HG02642 (cell line): ENCODE measurements around the gene TEX22.

Experiments
- ATAC-seq: cut with Tn5 transposase; IDR thresholded peaks from one replicate; pipeline ENCODE4 v1.9.1; 2021; ENCODE audit warnings: mild to moderate bottlenecking; ENCODE audit not compliant: unreplicated experiment, poor library complexity

Gene TEX22

DNA sequence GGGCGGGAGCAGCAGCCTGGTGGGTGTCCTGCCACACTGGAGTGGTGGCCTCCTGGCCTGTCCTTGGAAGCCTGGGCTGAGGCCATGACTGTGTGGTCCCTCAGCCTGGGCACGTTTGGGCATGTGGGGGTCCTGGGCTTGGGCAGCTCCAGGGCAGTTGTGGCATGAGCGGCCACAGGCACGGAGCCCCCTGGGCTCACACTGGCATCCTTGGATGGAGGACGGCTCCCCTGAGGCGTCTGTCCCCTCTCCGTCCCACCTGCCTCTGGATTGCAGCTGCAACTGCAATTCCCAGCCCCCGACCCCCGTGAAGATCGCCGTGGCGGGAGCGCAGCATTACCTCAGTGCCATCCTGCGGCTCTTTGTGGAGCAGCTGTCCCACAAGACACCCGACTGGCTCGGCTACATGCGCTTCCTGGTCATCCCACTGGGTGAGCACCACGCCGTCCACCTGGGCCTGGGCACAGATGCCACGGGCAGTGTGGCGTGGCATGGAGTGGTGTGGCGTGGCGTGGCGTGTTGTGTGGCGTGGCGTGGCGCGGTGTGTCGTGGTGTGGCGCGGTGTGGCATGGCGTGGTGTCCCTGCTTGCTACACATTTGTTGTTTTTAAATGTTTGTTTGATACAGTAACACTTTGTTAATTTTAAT, 15.1 kb upstream of the TEX22 start:
- ATAC-seq = no peak

DNA sequence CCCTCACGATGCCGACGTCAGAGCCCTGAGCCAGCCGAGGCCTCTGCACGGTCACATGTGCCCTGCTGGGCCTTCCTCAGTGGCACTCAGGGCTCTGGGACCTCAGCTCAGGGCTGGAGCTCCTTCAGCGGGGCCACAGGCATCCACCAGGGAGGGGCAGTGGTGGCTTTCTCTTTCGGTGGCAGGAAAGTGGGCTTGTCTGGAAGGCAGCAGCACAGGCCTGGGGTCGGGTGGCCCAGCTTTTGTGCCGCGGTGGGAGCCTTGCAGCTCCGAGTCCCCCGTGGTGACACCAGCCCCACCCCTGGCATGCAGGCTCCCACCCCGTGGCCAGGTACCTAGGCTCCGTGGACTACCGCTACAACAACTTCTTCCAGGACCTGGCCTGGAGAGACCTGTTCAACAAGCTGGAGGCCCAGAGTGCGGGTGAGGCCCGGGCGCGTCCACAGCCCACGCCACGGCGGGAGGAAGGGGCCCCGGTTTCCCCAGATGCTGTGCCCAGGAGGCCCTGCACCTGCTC, 14.2 kb upstream of the TEX22 start:
- ATAC-seq = no peak

DNA sequence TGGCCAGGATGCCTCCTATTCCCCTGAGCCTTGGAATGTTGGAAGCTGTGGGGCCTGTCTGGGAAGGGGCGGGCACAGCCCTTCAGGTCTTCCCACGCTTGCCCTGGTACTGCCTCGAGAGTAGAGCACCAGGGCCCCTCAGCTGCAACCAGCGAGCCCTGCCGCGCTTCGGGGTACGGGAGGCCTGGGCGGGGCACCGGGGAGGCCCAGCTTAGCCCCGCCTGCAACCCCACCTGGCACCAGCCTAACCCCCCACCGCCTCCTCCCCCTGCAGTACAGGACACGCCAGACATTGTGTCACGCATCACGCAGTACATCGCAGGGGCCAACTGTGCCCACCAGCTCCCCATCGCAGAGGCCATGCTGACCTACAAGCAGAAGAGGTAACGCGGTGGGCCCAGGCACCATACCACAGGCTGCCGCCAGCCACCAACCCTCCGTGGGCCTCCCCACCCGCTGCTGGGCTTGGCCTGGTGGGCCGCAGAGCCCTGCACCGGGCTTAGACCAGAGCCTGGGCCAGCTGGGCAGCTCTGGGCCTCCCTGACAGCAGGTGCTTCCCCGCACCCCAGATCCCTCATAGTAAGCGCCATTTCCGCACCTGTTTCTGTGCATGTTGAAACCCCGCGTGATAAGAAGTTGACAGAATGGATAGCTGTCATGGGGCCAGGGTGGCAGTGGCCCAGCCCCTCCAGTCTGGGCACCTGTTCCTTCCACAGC, 13.6 kb upstream of the TEX22 start:
- no peak for ATAC-seq

- no peak for ATAC-seq
Measured at GRCh38 chr14:105385322-105385637, 13.1 kb upstream of the TEX22 start.

GRCh38 chr14:105385698-105386365, 12.5 kb upstream of the TEX22 start:
- no peak for ATAC-seq

DNA sequence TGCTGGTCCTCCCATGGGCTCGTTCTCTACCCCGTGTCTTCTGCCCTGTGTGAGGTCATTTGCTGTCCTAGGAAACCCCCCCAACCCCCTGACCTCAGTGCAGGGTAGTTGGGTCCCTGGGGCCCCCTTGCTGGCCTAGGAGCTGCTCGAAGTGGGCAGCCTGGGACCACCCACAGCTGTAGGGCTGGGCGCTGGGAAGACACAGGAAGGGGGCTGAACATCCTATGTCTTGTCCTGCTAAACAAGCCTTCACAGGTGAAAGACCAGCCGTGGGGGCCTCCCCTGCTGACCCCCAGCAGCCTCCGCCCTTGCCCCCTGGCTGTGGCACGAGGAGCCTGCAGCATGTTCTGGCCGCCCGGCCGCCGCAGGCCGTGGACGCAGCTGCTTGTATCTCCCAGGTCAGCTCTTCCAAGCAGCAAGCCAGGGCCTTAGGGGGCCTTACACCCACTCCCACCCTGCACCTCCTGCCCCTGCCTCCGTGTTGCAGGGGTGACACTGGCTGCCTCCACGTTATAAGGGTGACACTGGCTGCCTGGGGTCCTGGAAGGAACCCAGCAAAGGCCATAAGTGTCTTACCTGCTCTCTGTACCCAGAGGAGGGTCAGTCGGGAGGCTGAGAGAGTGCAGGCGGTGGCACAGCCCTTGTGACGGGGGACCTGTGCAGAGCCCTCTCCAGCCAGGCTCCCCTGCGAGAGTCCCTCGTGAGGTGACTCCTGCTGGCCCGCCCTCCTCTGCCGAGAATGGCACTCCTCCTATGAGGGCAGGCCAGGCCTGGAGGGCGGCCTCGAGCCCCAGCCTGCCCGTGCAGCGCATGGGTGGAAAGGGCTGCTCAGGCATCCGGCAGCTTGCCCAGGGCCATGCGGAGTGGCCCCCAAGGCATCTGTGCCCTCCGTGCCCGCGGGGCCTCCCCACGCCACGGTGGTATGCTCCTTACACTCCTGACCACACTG, 11.5 kb upstream of the TEX22 start:
- no peak for ATAC-seq

DNA sequence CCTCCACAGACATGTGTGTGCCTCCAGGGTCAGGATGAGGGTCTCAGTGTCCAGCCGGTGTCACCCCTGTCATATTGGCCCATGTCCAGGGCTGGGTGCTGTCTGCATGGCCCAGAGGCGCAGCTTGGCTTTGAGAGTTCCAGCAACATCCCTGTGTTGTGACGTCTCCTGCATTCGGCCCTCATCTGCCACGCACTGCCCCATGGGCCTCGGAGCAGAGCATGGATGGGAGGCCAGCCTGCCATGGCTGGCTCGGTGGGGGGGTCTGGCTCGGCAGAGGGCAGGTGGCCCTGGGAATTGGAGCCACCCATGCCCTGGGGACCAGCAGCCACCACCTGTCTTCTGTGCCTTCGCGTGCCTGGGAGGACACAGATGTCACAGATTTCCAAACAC, 10.8 kb upstream of the TEX22 start:
- no peak for ATAC-seq

DNA sequence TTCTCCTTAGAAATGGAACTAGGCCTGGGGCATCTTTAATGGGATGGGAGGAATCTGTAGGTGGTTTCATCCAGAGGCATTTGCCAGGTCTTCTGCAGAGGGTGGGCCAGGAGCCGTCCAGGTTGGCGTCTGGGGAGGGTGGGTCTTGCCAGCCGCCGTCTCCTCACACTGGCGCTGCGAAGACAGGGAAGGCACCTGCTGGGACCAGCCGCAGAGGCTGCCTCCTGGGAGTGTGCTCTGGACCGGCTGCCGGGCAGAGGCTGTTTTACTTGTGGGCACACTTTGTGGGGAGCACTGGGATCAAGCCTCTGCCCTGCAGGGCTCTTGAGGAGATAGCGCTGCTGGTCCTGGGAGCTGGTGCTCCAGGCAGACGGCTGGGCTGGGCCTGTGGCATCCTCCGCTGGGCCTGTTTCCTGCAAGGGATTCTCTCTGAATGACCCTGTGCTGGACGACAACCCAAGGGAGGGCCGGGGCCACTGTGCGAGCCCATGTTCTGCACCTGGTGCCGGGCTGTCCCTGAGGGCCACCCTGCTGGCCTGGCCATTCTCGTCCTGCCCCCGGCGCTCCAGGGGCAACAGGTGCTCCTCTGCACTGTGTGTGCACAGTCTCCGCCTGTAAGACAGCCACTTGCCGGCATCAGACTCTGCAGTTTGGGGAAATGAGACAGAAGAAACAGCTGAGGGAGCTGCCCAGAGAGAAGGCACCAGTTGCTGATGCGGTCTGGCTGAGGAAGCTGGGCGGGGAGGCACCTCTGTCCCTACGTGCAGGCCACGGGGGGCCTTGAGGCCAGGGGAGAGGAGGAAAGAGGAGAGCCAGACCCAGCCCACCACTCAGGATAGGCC, 10.0 kb upstream of the TEX22 start:
- ATAC-seq = no peak

- ATAC-seq = no peak
Measured at GRCh38 chr14:105388976-105389375, 9.4 kb upstream of the TEX22 start.

DNA sequence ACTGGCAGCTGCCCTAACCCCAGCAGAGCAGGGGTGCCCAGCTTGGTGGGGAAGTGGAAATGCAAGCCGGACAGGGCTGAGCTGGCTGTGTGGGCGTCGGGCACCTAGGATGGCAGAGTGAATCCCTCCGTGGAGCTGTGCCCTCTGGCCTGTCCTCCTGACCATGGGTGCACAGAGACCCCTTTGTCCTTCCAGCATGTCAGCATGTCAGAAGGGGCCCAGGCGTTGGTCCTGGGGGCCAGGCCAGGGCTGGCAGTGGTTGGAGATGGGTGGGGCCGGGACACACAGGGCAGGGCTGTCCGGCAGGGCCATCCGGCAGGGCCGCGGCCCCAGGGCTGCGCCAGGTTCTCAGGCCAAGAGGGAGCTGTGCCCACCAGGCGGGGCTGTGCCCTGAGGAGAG, 8.8 kb upstream of the TEX22 start:
- no peak for ATAC-seq

- ATAC-seq = no peak
Measured at GRCh38 chr14:105389976-105390848, 8.1 kb upstream of the TEX22 start.

DNA sequence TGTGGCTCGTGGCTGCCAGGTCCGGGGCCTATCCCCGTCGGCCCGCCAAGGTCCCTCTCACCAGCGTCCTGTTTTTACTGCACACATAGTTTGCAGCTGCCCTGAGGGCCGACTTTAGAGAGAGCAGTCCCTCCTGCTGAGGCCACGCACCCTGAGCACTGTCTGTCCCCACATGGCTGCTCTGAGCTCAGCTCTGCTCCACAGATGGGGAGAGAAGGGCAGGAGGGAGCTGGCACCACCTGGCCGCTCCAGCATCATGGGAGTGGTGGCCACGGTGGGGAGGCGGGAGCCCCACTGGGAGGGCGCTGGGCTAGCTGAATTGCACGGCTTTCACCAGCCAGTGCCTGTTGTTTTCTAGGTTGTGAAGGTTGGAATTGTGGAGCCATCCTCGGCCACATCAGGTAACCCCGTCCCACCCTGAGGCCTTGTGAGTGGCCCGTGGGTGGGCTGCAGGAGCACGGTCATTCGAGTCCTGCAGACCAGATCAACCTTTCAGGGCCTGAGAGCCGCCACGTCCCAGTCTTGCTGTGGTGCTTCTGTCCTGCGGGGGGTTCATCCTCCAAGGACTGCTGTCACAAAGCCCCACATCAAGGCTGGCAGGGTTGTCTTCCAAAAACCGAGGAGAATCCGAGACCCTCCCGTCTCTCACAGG, 7.4 kb upstream of the TEX22 start:
- no peak for ATAC-seq

DNA sequence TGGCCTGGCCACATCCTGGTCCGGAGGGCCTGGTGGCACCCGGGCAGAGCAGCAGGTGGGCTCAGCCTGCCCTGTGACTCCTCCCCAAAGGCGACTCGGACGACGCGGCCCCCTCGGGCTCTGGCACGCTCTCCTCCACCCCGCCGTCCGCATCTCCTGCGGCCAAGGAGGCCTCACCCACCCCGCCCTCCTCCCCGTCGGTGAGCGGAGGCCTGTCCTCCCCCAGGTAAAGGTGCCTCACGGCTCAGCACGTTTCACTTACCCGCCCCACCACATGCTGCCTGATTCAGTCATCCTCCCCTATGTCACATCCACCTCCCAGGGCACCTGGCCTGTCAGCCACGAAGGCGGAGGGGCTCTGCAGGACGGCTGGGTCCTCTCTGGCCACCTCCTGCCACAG, 6.8 kb upstream of the TEX22 start:
- ATAC-seq = no peak

- ATAC-seq = no peak
Measured at GRCh38 chr14:105392131-105393090, 5.9 kb upstream of the TEX22 start.

GRCh38 chr14:105393151-105393550, 5.2 kb upstream of the TEX22 start:
- ATAC-seq = no peak

GRCh38 chr14:105394714-105395537, 3.4 kb upstream of the TEX22 start:
- no peak for ATAC-seq
